Measurements from ENCODE around the gene ADAMTS12. TPM values are rescaled to one million over a fixed set of nuclear protein-coding genes. Genes with fewer than 3 reads are reported as not detected.

ADAMTS12 gene
- total RNA-seq, 1 donor from 2014 or later: 1.2 TPM

- DNase-seq: no peak
These were observed 179.1 kb downstream of the ADAMTS12 start for GRCh38 chr5:33712664-33713063.

- DNase-seq: no peak
These were observed 180.6 kb downstream of the ADAMTS12 start for GRCh38 chr5:33711094-33711679.

DNA sequence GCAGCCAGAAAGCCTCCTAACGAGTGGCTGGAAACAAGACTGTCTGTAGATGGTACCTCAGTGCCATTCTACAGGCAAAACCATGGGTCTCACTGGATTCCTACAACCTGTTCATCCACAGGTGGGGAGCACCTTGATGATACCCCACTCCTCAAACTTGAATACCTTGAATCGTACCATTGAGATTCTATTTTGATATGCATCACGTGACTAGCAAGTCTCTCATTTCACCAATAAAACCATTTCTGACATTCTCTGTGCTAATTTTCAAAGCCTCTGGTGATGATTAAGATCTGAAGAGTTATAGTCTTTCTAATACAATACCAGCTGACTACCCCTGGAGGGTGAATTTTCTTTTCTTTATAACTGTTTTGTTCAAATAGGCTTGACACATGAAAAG, 188.9 kb downstream of the ADAMTS12 start:
- DNase-seq: no peak

GRCh38 chr5:33701951-33702350, 189.8 kb downstream of the ADAMTS12 start:
- DNase-seq: no peak

DNA sequence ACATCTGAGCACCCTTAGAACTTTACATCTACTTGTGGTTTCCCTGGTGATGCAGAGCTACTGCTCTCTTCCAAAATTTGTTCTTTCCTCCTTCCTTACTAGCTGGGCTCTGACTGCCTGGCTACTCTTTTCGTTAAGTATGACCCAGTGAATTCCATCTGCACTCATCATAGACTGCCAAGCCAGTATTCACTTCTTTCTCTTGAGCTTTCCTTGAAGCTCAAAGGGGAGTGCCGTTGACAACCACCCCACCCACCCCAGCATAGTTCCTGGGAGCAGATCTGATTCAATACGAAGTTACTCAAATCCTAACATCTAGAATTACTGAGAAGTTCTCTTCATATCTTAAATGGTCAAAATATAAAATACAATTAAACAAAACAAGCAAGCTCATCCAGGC, 190.5 kb downstream of the ADAMTS12 start:
- DNase-seq: no peak

DNA sequence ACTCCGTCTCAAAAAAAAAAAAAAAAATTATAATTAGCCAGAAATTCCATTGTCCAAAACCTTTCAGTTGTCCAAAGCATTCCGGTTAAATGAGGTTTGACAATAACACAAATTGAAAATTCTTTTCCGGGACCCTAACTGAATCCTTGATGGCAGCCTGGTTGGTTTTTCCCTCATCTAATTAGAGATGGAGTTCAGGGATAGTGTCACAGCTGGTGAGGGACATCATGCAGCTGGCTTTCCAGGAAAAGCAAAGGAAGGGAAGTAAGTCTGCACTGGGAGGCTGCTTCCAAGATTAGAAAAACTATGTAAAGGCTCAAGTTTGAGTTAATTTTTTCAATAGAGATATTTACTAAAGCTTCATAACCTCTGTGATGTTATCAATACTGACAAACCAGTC, 195.4 kb downstream of the ADAMTS12 start:
- DNase-seq: no peak

DNA sequence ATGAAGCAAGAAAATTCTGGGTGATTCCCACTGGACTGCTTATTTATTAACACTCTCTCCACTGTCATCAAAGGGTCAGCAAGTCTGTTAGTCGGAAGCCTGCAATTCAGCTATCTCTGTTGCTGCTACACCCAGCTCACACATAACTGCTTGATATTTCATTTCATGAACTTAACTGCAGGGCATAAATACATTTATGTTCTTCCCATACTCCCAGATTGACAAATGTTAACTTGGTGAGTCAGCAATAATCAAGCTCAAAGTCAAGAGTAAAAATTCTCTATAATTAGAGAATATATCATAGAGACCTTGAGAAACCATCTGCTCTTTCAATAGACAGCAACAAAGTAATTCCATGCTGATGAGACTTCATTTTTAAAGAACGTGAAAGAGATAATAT, 198.8 kb downstream of the ADAMTS12 start:
- DNase-seq: no peak

DNA sequence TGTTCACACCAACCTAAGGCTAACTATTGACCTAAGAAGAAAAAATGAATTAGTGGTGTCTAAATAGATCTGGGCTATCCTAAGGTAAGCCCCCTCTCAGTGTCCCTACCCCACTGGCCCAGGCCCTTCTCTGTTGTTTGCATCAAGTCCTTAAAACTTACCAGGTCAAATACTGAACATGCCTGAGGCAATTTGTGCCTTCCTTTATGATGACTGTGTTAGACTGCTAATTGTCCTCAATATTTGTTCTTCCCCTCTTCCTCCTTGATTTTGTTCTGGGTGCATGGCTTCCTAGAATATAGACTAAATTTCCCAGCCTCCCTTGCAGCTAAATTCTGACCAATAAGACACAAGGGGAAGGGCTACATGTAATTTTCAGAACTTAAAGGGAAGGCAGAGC, 199.9 kb downstream of the ADAMTS12 start:
- DNase-seq: no peak

GRCh38 chr5:33690374-33691135, 201.2 kb downstream of the ADAMTS12 start:
- no peak for DNase-seq

DNA sequence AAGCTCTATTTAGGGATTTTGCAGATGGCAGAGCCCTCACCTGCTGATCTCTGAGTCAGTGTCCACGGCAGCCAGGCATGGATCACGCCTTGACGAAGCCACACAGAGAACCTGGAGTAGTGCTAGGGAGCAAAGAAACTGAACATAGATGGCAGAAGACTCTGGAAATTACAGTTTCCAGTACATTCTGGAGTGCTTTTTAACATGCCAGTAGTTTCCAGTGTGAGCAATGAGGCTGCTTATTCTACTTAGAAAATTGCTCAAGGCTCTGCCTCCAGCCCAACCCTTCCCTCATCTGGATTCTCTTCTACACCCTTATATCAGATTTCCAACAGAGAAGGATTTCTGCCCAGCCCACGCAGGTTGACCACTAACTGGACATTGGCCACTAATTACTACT, 203.3 kb downstream of the ADAMTS12 start:
- DNase-seq: no peak

DNA sequence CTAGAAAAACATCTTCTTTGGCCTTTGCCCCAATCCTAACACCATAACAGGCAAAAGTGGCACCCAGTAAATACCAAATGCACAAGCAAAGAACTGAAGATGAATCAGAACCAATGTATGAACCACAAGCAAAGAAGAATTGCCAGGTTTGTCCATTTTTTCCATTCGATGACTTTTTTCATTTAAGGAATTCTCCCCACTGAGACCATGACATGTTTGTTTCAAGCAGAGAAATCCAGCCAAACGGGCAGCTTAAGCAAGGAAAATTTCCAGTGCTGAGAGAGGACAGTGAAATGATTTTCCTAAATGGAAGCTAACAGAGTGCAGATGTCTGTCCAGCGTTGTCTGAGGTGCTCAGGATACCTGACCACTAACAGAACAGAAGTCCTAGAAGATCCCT, 203.7 kb downstream of the ADAMTS12 start:
- DNase-seq: no peak

GRCh38 chr5:33685873-33686755, 205.7 kb downstream of the ADAMTS12 start:
- DNase-seq: no peak

GRCh38 chr5:33684496-33685159, 207.2 kb downstream of the ADAMTS12 start:
- no peak for DNase-seq

- no peak for DNase-seq
These were observed 212.0 kb downstream of the ADAMTS12 start for GRCh38 chr5:33679791-33680190.

DNA sequence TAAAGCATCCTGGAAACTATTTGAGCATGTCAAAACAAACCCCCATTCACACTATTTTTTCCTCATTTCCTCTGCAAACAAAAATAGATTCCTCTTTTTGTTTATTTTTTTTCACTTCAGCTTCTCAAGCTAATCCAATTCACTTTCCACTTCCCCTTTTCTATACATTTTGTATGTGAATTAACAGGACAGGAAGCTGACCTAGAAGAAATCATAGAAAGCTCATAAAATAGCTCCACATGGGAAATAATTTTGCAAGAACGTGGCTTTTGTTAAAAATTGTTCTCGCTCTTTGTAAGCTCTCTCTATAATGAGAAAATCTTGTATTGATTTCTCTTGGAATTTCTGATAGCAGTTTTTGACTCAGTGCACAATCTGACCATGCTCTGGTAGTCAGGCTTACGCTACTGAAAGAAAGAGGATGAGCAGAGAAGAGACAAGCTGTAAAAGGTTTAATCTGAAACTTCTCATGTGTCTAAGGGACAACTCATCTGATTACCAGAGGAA, 215.8 kb downstream of the ADAMTS12 start:
- no peak for DNase-seq

DNA sequence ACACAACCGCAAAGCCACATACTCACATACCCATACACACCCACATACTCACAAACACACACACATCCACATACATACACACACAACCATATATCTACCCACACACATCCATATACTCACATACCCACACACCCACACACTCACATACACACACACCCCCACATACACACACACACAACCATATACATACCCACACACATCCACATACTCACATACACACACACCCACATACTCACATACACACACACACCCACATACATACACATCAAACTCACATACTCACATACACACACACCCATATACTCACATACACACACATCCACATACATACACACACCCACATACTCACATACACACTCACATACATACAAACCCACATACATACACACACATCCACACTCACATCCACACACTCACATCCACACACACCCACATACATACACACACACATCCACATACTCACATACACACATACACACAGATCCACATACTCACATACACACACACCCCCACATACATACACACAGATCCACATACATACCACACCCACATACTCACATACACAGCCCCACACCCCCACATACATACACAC, 220.0 kb downstream of the ADAMTS12 start:
- no peak for DNase-seq

- DNase-seq: no peak
These were observed 228.9 kb downstream of the ADAMTS12 start for GRCh38 chr5:33662722-33663427.

DNA sequence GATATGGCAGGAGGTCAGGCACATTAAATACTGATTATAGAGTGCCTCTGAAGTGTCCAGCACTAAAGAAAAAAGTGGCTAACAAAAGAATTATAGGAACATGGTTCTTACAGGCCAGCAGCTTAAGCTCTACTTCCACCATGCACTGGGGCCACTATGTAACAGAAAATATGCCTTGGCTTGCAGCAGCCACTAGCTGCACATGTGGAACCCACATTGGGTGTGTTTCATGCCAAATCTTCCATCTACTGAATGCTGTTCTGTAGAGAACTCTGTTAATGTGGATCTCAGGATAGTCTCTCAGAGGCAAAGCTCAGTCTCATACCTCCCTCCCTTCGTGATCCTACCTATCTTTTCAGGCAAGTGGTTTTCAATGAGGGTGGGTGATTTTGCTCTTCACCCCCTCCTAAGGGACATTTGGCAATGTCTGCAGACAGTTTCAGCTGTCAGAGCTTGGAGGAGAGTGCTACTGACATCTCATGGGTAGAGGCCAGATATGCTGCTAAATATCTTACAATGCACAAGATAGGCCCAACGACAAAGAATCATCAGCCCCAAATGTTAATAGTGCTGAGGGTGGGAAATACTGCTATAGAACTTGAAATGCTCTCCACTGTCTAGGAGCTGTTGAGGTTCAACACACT, 232.1 kb downstream of the ADAMTS12 start:
- DNase-seq: no peak

- DNase-seq: no peak
These were observed 233.9 kb downstream of the ADAMTS12 start for GRCh38 chr5:33657804-33658440.

DNA sequence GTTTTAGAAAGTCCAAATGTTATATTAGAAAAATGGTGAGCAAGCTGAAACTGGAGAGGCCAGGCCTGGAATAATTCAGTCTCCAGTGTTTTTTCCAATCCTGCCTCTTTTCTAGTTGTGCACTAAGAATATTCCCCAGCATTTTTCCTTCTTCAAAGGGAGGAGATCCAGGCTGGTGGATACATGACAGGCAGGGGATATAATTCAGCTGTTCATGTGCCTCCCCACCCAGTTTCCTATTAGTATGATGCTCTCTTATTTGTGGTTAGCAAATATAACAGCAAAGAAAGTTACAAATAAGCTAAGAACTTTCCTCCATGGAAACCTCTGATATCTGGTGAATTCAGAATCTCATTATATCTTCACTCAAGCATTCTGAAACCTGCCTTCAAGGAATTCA, 234.6 kb downstream of the ADAMTS12 start:
- DNase-seq: no peak
